IMR-90 (cell line): ENCODE data around the gene ADPGK.

Source experiments
- BHLHE40 ChIP-seq: fragments of 150-350 bp; IDR thresholded peaks from 2 replicates; pipeline ENCODE4 v1.6.1; 2016; ENCODE audit warnings: mild to moderate bottlenecking, low read depth, low read length
- CEBPB ChIP-seq: IDR thresholded peaks from 2 replicates; pipeline ENCODE4 v1.6.1; 2012; ENCODE audit warnings: low read depth, low read length, improper control_type of control experiment
- CHD1 ChIP-seq: IDR thresholded peaks from 2 replicates; pipeline ENCODE4 v1.6.1; 2012; ENCODE audit warnings: low read depth, low read length, improper control_type of control experiment
- CTCF ChIP-seq: conservative IDR thresholded peaks from 2 replicates; pipeline ENCODE4 v1.5.1; 2012; ENCODE audit warnings: mild to moderate bottlenecking, low read depth, low read length, improper control_type of control experiment
- FOS ChIP-seq: fragments of 150-350 bp; IDR thresholded peaks from 2 replicates; pipeline ENCODE4 v1.6.1; 2016; ENCODE audit warnings: low read depth, low read length
- MAFK ChIP-seq: IDR thresholded peaks from 2 replicates; pipeline ENCODE4 v1.6.1; 2012; ENCODE audit warnings: low read depth, low read length, improper control_type of control experiment
- MAZ ChIP-seq: IDR thresholded peaks from 2 replicates; pipeline ENCODE4 v1.6.1; 2012; ENCODE audit warnings: low read depth, mild to moderate bottlenecking, low read length, improper control_type of control experiment, moderate library complexity, borderline replicate concordance
- MXI1 ChIP-seq: IDR thresholded peaks from 2 replicates; pipeline ENCODE4 v1.6.1; 2012; ENCODE audit warnings: low read depth, mild to moderate bottlenecking, low read length, moderate library complexity, borderline replicate concordance
- POLR2A ChIP-seq: IDR thresholded peaks from 2 replicates; pipeline ENCODE4 v1.6.1; 2012; ENCODE audit warnings: mild to moderate bottlenecking, low read depth, low read length
- RAD21 ChIP-seq: IDR thresholded peaks from 2 replicates; pipeline ENCODE4 v1.6.1; 2012; ENCODE audit warnings: low read length, improper control_type of control experiment
- RCOR1 ChIP-seq: IDR thresholded peaks from 2 replicates; pipeline ENCODE4 v1.6.1; 2012; ENCODE audit warnings: mild to moderate bottlenecking, low read length, improper control_type of control experiment; ENCODE audit not compliant: insufficient replicate concordance
- RFX5 ChIP-seq: IDR thresholded peaks from 2 replicates; pipeline ENCODE4 v1.8.0; 2012; ENCODE audit warnings: low read depth, mild to moderate bottlenecking, low read length, moderate library complexity
- SMC3 ChIP-seq: fragments of 150-350 bp; IDR thresholded peaks from 2 replicates; pipeline ENCODE4 v1.6.1; 2016; ENCODE audit warnings: low read depth, mild to moderate bottlenecking, antibody characterized with exemption, low read length, moderate library complexity
- USF2 ChIP-seq: fragments of 150-350 bp; IDR thresholded peaks from 2 replicates; pipeline ENCODE4 v1.6.1; 2017; ENCODE audit warnings: mild to moderate bottlenecking, antibody characterized with exemption, low read length, low read depth

GRCh38 chr15:72783004-72783639, 436 bp downstream of the ADPGK start:
- TF ChIP-seq POLR2A: no peak
- TF ChIP-seq CTCF: no peak
- no peak for TF ChIP-seq MAZ
- no peak for TF ChIP-seq USF2
- no peak for TF ChIP-seq MXI1
- no peak for TF ChIP-seq BHLHE40
- TF ChIP-seq RFX5: no peak
- no peak for TF ChIP-seq MAFK
- TF ChIP-seq RAD21: no peak; the same call in 1 of the 2 replicates
- TF ChIP-seq RCOR1: no peak
- TF ChIP-seq CEBPB: peak; percentile 69; the same call in 1 of the 2 replicates
- TF ChIP-seq SMC3: no peak
- TF ChIP-seq FOS: no peak
- no peak for TF ChIP-seq CHD1
